GM12875 (cell line): ENCODE data around the gene SP2.
"Not testable (repeated sequence)": the region's sequence is repeated elsewhere in the genome, so short reads cannot be mapped to it uniquely, and the experiment has no call there.

Source experiments
- H3K4me3 ChIP-seq: one replicate; pipeline ENCODE4 v1.5.1; 2011; ENCODE audit warnings: low read depth, low read length, control low read depth
- CTCF ChIP-seq: IDR thresholded peaks from 2 replicates; pipeline ENCODE4 v1.5.1; 2011; ENCODE audit warnings: low read depth, mild to moderate bottlenecking, control low read depth, inconsistent platforms, low read length, moderate library complexity, borderline replicate concordance; ENCODE audit not compliant: insufficient read depth

The SP2 gene

GRCh38 chr17:47925678-47925988 is 29.6 kb downstream of the SP2 start:
- TF ChIP-seq CTCF = no peak
- H3K4me3 ChIP-seq = no peak overlapping the region

GRCh38 chr17:47927821-47928400 is 31.9 kb downstream of the SP2 start:
- no peak overlapping the region for H3K4me3 ChIP-seq
- TF ChIP-seq CTCF = no peak

GRCh38 chr17:47928415-47928814 is 32.4 kb downstream of the SP2 start:
- no peak overlapping the region for H3K4me3 ChIP-seq

GRCh38 chr17:47929218-47930000 is 33.4 kb downstream of the SP2 start:
- no peak overlapping the region for H3K4me3 ChIP-seq
- TF ChIP-seq CTCF = no peak

More at GRCh38 chr17:47928415-47928814, 32.4 kb downstream of the SP2 start:
- no peak for TF ChIP-seq CTCF

GRCh38 chr17:47931848-47932247 is 35.8 kb downstream of the SP2 start:
- no peak for TF ChIP-seq CTCF
- H3K4me3 ChIP-seq = no peak overlapping the region

GRCh38 chr17:47934856-47935255 is 38.8 kb downstream of the SP2 start:
- H3K4me3 ChIP-seq = no peak overlapping the region
- TF ChIP-seq CTCF = no peak

GRCh38 chr17:47935468-47935867 is 39.4 kb downstream of the SP2 start:
- H3K4me3 ChIP-seq = not testable (repeated sequence)
